Fibroblast of peridontal ligament (primary cell): ENCODE results near the gene OTOF.

Experiments
- DNase-seq: peaks from one replicate; pipeline ENCODE4 v3.0.0-alpha.2; 2010; ENCODE audit errors: extremely low read depth

OTOF gene

DNA sequence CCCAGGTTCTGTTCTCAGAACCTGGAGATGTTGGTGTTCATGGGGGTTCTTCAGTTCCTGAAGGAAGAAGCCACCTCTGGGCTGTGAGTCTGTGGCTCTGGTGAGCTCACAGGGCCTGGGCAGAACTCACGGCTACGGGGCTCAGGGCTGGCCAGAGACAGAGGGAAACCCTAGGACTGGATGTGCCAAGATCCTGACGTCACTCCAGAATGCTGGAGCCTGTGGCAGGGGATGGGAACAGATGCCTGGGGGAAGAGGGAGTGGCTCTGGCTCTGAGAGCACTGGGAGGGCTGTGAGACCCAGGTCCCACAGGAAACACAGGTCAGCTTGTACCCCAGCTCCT lies at the start of gene OTOF:
TSS of gene OTOF (minus strand) at position 214 of the 343 bp plus-strand sequence.
- DNase-seq, result peak; percentile 52

DNA sequence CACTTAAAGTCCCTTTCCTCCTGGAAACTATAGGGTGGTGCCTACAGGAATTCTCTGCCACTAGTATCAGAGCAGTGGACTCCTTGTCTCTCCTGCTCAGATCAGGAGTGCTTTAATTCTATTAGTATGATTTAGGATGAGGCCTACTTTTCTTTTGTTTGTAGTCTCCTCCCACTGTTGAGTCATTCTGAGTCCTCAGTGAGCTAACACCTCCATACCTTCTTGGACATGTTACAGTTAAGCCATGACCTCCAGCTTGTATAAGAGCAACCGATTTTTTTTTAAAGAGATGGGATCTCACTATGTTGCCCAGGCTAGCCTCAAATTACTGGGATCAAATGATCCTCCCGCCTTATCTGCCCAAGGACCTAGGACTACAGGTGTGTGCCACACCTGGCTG lies 48.7 kb upstream of the OTOF start:
- DNase-seq, result no peak

DNA sequence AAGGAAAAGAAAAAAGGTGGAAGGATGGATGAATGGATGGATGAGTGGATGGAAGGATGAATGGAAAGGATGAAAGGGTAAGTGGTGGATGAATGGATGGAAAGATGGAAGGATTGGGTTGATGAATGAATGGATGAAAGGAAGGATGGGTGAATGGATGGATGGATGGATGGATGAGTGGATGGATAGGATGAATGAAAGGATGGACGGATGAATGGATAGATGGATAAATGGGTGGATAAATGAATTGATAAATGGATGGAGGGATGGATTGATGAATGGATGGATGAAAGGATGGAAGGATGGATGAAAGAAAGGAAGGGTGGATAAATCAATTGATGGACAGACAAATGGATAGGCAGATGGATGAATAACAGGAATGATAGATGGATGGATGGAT lies 48.2 kb upstream of the OTOF start:
- DNase-seq, result no peak

DNA sequence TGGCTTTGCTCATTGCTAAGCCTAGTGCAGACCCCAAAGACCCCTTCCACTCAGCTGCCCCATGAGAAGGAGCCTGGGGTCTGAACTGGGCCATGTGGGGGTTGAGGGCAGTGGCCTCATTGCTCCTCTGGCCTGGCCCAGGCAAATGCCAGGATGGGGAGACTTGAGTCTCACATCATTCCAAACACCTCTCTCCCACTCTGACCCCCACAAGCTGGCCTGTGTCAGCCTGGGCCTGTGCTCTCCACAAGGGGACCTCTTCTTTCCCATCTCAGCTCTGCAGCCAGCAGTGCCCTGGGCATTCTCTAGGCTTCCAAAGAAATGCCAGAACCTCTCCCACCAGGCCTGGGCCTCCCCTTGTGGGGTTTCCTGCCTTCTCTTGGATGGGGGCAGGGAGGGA lies 45.8 kb upstream of the OTOF start:
- no peak for DNase-seq

- DNase-seq, result no peak
Measured at GRCh38 chr2:26522751-26523171, 44.8 kb upstream of the OTOF start.

GRCh38 chr2:26522325-26522724 lies 44.4 kb upstream of the OTOF start:
- DNase-seq, result no peak

DNA sequence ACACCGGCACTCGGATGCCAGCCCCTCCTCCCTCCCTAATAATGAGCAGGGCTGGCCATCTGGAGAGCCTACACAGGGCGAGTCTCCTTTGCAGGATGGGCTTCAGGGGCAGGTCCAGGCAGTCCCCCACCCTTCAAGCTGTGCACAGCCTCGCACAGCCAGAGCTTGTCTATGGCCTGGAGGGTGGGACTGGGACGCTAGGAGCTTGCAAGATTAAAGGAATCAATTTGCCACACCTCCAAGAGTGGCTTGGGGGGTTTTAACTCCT lies 43.9 kb upstream of the OTOF start:
- no peak for DNase-seq

- DNase-seq, result no peak
Measured at GRCh38 chr2:26521054-26521912, 43.4 kb upstream of the OTOF start.

DNA sequence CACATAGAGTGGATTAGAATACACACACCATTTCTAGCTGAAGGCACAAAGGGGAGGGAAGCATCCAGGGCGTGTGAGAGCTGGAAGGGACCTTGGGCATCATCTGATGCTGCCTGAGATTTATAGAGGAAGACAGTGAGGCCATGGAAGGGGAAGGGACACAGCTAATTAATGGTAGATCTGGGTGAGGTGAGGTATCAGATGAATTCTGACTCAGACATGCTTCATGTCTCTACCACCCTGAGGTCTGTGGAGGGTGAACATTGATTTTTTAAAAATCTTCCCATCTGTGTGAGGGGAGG lies 42.2 kb upstream of the OTOF start:
- DNase-seq, result no peak

- DNase-seq, result no peak
Measured at GRCh38 chr2:26519396-26520147, 41.6 kb upstream of the OTOF start.

DNA sequence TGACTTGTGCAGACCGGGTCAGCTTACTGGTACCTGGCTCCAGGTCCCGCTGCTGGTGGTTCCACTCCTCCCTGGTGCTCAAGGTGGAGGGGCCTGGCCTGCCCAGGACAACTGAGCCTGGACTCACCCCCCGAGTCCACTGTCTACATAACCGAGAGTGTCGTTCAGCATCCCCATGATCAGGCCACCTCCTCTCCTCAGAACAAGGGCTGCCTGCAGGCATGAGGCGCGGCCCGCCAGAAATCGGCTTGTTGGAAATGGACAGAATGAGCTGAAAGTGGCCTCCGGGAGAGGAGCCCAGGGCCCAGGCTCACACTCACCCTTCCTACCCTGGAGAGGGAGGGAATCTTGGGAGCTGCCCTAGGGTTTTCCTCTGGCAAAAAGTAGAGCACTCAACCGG lies 38.9 kb upstream of the OTOF start:
- no peak for DNase-seq

GRCh38 chr2:26516246-26516645 lies 38.3 kb upstream of the OTOF start:
- DNase-seq, result no peak

- DNase-seq, result no peak
Measured at GRCh38 chr2:26515771-26516170, 37.8 kb upstream of the OTOF start.

GRCh38 chr2:26514045-26514444 lies 36.1 kb upstream of the OTOF start:
- DNase-seq, result no peak

DNA sequence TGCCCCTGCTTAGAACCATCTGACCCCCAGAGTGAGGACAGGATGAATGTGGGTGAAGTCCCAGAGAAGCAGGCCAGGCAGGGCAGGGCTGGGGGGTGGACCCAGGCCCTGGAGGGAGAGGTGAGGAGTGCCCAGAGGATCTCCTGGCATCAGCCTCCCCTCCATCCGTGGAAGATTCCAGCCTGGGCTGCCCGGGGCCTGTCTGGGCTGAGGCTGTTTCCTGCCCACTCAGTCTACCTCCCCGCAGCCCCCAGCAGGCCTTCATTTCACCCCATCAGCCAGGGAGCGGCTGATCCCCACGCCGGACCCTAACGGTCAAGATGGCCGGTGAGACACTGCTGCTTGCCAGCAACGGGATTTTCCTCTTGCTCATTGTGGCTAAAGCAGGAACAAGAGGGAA lies 35.3 kb upstream of the OTOF start:
- DNase-seq, result no peak

DNA sequence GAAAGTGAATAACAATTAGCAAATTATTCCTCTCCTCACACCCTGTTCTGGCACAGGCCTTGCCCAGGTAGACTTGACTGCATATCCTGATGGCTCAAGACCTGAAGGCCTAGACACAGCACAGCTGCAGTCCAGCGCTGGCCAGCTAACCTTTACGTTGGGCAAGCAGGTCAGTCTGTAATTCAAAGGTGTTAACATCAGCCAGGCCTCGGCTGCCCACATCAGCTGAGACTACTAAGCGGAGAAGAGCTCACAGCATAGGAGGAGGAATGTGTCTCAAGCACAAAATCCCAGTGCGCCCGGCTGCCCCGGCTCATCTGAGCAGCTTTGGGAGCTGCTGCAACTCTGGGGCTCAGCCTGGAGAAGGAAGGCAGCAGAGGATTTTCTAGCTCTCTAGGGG lies 33.5 kb upstream of the OTOF start:
- no peak for DNase-seq

- no peak for DNase-seq
Measured at GRCh38 chr2:26510344-26510973, 32.5 kb upstream of the OTOF start.

- no peak for DNase-seq
Measured at GRCh38 chr2:26509141-26509540, 31.2 kb upstream of the OTOF start.

DNA sequence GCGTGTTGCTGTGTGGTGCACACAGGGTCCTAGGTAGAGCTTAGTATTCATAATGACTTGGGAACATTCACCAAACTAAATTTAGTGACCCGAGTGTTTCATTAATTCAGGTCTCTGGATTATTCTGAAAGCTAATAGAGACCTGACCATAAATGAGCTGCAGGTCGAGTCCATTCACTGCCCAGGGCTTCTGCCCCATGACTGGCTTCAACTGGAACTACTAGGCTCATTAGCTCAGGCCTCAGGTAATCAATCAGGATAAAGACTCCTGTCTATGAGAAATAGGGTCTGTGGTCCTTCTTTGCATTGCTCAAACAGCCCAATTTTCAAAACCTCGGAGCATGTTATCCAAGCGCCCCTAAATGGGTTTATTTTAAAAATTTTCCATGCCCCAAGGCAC lies 30.0 kb upstream of the OTOF start:
- no peak for DNase-seq

DNA sequence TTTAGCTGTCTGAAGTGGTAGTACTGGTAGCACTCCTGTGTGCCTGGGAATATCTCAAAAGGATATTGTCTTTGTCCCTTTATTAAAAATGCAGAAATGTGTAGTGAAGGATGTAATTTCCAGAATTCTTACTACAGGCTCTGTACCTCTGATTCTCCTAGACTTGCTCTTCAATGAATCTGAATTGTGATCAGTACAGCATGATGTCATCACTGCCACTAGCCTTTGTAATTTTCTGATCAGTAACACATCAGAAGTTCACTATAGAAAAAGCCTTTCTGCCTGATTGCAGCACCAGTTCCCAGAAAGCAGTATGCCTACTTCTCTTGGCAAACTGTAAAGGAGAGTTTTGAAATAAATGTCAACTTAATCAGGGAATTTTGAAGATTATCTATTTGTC lies 29.2 kb upstream of the OTOF start:
- no peak for DNase-seq

DNA sequence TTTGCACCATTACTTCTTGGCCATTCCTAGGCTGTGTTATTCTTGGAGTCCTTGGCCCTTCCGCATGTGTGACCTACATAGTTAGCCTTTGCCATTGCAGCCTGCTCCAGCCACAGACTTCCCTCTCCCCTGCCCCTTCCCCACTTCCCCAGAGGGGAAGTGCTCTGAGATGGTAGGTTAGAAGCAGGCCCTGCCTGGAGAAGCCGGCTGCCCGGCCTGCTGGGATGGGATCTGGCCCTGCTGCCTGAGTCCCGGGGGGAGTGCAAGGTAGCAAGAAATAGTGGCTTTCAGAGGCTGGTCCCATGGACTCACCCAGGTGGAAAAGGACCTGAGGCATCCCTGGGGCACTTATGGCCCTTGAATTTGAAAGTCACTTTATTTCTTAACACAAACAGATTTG lies 28.4 kb upstream of the OTOF start:
- DNase-seq, result no peak

DNA sequence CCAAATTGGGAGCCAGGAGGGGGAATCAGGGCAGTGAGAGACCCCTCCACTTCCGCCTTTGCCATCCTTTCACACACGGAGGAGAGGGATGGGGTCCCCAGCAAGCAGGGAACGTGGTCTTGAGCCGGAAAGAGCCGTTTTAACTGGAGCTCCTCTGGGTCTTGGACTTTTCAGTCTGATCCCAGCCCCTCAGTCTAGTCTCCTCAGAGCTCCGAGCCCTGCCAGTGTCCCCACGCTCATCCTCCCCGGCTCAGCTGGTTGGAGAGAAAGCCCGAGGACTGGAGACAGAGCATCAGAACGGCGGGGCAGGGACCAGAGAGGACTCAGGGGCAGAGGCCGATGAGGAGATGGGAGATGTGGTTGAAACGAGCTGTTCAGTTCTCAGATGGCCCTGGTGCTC lies 26.1 kb upstream of the OTOF start:
- no peak for DNase-seq

DNA sequence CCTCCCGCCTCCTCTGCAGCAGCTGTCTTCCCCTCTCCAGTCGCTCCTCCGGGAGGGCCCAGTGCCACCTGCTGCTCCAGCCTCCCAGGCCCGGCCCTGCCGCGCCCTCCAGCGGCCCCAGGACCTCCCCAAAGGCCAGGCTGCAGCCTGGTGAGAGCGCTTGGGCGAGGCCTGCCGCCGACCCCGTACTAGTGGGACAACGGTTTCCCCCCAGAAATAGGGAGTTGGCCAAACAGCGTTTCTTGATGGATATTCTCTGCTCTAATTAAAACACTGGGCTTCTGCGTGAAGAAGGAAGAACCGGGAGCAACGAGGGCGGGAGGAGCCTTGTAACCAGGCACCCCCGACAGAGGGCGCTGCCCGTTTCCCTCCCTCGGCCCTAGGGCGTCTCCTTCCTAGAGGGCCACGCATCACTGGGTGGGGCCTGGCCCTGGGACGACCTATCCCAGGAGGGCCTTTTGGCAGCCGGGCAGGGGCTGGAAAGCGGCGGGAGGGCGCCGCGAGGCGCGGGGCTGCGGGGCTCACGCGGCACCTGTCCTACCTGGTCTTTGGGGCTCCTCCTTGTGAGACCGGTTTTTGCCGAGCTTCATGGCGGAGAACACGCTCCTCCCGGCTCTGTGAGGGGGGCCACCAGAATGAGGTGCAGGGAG lies 25.4 kb upstream of the OTOF start:
- peak; percentile 3 for DNase-seq
